GOT3 (cell line): ENCODE data around the gene ATP23.

ENCODE experiments used
- DNase-seq: peaks from one replicate; lab custom pipeline; 2025; ENCODE audit warnings: mixed read lengths; lab: John Stamatoyannopoulos, UW

The ATP23 gene

DNA sequence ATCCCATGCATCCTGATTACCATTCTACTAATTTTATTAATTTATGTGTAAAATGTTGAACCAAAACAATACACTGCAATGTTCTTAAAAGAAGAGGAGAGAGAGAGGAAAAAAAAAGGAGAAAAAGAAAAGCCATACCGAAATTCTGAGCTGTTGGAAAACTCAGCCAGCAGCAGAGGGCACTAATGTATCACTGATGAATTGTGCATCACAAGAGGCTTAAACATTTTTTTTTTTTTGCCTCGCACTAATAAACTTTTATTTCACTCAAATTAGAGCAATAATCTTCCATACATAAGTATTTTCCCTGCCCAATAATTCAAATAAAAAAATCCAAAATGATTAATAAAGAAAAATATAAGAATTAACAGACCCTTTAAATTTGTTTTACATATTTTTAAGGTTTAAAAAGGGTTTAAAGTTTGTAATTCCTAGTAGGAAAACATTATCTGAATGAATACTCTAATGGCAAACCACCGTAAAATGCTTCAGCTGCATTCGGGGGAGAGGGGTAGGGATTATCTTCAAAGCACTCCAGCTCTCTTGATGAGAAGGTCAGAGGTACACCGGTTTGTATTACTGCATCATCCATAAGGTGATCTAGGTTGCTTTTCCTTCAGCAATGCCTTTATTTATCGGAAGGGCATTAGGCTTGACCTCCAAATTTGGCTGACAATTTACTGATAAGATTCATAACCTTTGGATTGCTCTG lies 41.9 kb downstream of the ATP23 start:
- DNase-seq = no peak

- no peak for DNase-seq
Measured at GRCh38 chr12:57983858-57984505, 42.6 kb downstream of the ATP23 start.

GRCh38 chr12:57984629-57985151 lies 43.3 kb downstream of the ATP23 start:
- no peak for DNase-seq

GRCh38 chr12:57985685-57986084 lies 44.3 kb downstream of the ATP23 start:
- DNase-seq = no peak

- DNase-seq = no peak
Measured at GRCh38 chr12:57989838-57990237, 48.5 kb downstream of the ATP23 start.

- no peak for DNase-seq
Measured at GRCh38 chr12:57990241-57990883, 49.0 kb downstream of the ATP23 start.

GRCh38 chr12:57992001-57992400 lies 50.6 kb downstream of the ATP23 start:
- no peak for DNase-seq

DNA sequence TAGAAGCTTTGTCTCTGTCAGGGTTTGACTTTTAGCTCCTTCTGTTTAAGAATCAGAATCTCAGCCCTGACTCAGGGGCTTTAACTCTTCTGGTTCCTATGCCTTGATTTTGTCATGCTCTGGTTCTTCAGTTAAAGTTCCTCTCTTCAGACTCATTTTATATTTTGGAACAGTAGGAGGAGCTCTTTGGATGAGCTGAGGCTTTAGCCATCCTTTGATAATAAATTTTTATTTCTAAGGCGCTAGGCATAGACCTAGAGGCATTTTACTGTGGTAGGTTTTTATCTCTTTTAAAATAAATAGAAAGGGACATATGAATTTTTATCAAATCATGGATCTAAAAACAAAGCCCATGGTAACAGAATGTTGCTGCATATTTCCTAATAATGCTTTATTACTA lies 51.7 kb downstream of the ATP23 start:
- no peak for DNase-seq

- DNase-seq = no peak
Measured at GRCh38 chr12:57993834-57994233, 52.5 kb downstream of the ATP23 start.

DNA sequence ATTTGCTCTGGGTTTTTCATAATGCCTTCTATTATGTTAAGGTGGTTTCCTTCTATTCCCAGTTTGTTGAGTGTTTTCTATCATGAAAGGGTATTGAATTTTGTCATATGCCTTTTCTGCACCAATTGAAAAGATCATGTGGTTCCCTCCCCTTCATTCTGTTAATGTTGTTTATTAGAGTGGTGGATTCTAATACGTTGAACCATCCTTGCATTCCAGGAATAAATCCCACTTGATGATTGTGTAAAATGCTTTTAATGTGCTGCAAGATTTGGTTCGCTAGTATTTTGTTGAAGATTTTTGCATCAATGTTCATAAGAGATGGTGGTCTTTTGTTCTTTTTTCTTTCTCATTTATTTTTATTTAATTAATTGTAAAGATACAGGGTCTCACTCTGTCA lies 55.2 kb downstream of the ATP23 start:
- DNase-seq = no peak

GRCh38 chr12:57998251-57998650 lies 56.9 kb downstream of the ATP23 start:
- DNase-seq = no peak

GRCh38 chr12:58000499-58000898 lies 59.1 kb downstream of the ATP23 start:
- DNase-seq = no peak

DNA sequence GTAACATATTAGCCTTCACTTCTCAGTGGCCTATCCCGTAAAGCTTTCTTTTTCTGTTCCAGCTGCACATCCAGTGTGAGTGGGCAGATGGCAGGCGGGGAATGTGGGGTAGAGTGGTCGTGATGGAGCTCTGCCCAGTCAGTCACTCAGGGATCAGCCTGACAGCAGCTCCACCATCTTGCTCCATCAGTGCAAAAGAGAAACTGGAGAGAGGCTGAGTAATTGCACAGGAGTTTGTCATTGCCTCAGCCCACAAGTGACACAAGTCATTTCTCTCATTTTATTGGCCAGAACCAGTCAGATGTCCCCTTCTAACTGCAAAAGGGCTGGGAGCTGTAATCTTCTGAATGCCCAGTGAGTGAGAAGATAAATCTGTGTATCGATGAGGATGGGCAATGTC lies 66.5 kb downstream of the ATP23 start:
- DNase-seq = no peak

- DNase-seq = no peak
Measured at GRCh38 chr12:58008634-58009033, 67.3 kb downstream of the ATP23 start.
